ENCODE measurements around the gene THOC5. TPM values are rescaled to one million over a fixed set of nuclear protein-coding genes. Genes with fewer than 3 reads are reported as not detected.

Gene THOC5
- total RNA-seq, 1 experiment from 2014 or later: 74.6 TPM

DNA sequence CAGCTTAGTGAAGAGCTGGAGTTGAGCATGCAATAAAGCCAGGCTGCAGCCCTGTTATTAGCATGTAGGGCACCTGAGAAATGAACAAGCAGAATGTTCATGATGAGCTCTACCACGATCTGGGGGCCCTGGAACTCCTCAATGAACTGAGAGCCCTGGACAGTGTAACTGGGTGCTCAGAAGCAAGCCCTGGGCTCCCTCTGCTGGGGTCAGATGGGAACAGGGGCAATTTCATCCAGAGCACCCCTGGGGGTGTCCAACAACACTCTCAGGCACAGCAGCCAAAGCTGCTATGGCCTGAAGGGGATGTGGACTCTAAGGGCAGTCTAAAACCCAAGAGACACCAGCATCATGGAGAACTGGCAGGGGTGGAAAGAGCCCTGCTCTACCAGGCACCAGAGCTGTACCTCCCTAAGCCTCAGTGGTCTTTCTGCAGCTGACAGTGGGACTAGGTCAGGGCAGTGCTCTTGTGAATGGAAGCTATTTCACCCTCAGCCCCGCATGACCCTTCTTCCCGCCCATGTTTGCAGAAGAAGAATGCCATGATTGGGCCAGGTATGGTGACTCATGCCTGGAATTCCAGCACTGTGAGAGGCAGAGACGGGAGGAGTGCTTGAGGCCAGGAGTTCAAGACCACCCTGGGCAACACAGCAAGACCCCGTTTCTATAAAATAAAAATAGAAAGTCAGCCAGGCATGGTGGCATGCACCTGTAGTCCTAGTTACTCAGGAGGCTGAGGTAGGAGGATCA is 28.9 kb downstream of the THOC5 start:
- POLR2A ChIA-PET: no interaction called here
- TF ChIP-seq, protein P1, sequence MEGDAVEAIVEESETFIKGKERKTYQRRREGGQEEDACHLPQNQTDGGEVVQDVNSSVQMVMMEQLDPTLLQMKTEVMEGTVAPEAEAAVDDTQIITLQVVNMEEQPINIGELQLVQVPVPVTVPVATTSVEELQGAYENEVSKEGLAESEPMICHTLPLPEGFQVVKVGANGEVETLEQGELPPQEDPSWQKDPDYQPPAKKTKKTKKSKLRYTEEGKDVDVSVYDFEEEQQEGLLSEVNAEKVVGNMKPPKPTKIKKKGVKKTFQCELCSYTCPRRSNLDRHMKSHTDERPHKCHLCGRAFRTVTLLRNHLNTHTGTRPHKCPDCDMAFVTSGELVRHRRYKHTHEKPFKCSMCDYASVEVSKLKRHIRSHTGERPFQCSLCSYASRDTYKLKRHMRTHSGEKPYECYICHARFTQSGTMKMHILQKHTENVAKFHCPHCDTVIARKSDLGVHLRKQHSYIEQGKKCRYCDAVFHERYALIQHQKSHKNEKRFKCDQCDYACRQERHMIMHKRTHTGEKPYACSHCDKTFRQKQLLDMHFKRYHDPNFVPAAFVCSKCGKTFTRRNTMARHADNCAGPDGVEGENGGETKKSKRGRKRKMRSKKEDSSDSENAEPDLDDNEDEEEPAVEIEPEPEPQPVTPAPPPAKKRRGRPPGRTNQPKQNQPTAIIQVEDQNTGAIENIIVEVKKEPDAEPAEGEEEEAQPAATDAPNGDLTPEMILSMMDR (IDR thresholded peaks at IDR 0.05; ENCODE audit: insufficient read depth in 1 of 2, low read depth in 1 of 2, low read length in 1 of 2, severe bottlenecking in 1 of 2, unreplicated experiment in 1 of 2): peak; percentile 62 to 69
- no TSS peak for BruUV-seq (replicated peaks)
- Mint-ChIP-seq H3K27me3 (ENCODE audit: insufficient read depth, unreplicated experiment) (no peaks in the 10 kb centered on the region), H3K4me1 (ENCODE audit: low read depth, unreplicated experiment) (no peaks in the 10 kb centered on the region), H3K9me3 (ENCODE audit: unreplicated experiment) (no peaks in the 10 kb centered on the region), H3K27ac (ENCODE audit: unreplicated experiment) (peak overlapping the region; percentile 66), H3K4me3 (ENCODE audit: unreplicated experiment) (no peak overlapping the region), H3K36me3 (ENCODE audit: insufficient read depth, unreplicated experiment) (peaks cover 70% of the 10 kb centered on the region)
- Histone ChIP-seq H3K9me3 (no peaks in the 10 kb centered on the region), H3K4me3 (ENCODE audit: low read depth, low read length) (no peak overlapping the region), H3K27me3 (replicated peaks; ENCODE audit: control insufficient read depth, insufficient read depth, low read length) (no peaks in the 10 kb centered on the region), H3K36me3 (ENCODE audit: control insufficient read depth, insufficient read depth, low read length) (peaks cover 10% of the 10 kb centered on the region), H3K4me1 (no peaks in the 10 kb centered on the region; the same call in 1 of the 2 replicates)
- intact Hi-C loops (cut with micrococcal nuclease; ENCODE audit: unreplicated experiment): loop anchor here (1.0 to 10.0 kb wide), 3 partner anchors 54 to 220 kb away; partner anchors contain the start of gene GAS2L1
- CTCF ChIA-PET: interaction anchor here (0.6 to 2.4 kb wide), 7 partner anchors 29 to 136 kb away, joined by 3 to 9 read pairs (median 4); partner anchors contain the start of genes AP1B1 and THOC5
- peak; percentile 57 to 68 for DNase-seq

DNA sequence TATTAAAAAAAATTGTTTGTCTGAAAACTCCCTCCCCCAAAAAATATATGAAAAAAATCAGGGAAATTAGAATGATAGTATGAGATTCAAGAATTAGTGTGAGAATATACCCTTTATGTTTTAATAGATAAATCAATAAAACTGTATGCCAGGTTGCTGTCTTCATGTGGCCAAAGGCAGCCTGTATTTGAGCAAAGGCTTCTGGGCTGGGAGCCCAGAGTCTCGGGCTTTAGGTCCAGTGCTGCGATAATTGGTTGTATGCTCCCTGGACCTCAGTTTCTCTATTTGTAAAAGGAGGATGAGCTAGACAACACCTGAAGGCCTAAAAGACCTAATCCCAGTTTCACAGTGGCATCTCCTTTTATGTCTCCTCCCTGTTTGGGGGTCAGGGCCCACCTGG is 29.8 kb downstream of the THOC5 start:
- Histone ChIP-seq H3K9me3 (no peaks in the 10 kb centered on the region), H3K27me3 (replicated peaks; ENCODE audit: control insufficient read depth, insufficient read depth, low read length) (no peaks in the 10 kb centered on the region), H3K4me3 (ENCODE audit: low read depth, low read length) (no peak overlapping the region), H3K4me1 (no peaks in the 10 kb centered on the region; the same call in 1 of the 2 replicates), H3K36me3 (ENCODE audit: control insufficient read depth, insufficient read depth, low read length) (peaks cover 8% of the 10 kb centered on the region)
- TF ChIP-seq, protein P1 (IDR thresholded peaks at IDR 0.05; ENCODE audit: insufficient read depth in 1 of 2, low read depth in 1 of 2, low read length in 1 of 2, severe bottlenecking in 1 of 2, unreplicated experiment in 1 of 2): no peak
- Mint-ChIP-seq H3K9me3 (ENCODE audit: unreplicated experiment) (no peaks in the 10 kb centered on the region), H3K4me3 (ENCODE audit: unreplicated experiment) (no peak overlapping the region), H3K36me3 (ENCODE audit: insufficient read depth, unreplicated experiment) (peaks cover 74% of the 10 kb centered on the region), H3K27me3 (ENCODE audit: insufficient read depth, unreplicated experiment) (no peaks in the 10 kb centered on the region), H3K4me1 (ENCODE audit: low read depth, unreplicated experiment) (no peaks in the 10 kb centered on the region), H3K27ac (ENCODE audit: unreplicated experiment) (no peak overlapping the region)
- BruUV-seq (replicated peaks): no TSS peak
- no peak for DNase-seq
- ChIA-PET CTCF (interaction anchor here (0.6 to 2.4 kb wide), 5 partner anchors 53 to 135 kb away, joined by 4 to 9 read pairs (median 4); partner anchors contain the start of gene AP1B1), POLR2A (no interaction called here)
- intact Hi-C loops (cut with micrococcal nuclease; ENCODE audit: unreplicated experiment): loop anchor here (1.0 to 10.0 kb wide), 3 partner anchors 53 to 219 kb away; partner anchors contain the start of gene GAS2L1

GRCh38 chr22:29521526-29521925 is 32.0 kb downstream of the THOC5 start:
- DNase-seq: no peak
- ChIA-PET CTCF (no interaction called here), POLR2A (no interaction called here)
- Histone ChIP-seq H3K4me3 (ENCODE audit: low read depth, low read length) (no peak overlapping the region), H3K4me1 (no peaks in the 10 kb centered on the region; the same call in 1 of the 2 replicates), H3K9me3 (no peaks in the 10 kb centered on the region), H3K36me3 (ENCODE audit: control insufficient read depth, insufficient read depth, low read length) (peaks cover 5% of the 10 kb centered on the region), H3K27me3 (replicated peaks; ENCODE audit: control insufficient read depth, insufficient read depth, low read length) (no peaks in the 10 kb centered on the region)
- BruUV-seq (replicated peaks): no TSS peak
- intact Hi-C loops (cut with micrococcal nuclease; ENCODE audit: unreplicated experiment): loop anchor here (10.0 kb wide), 1 partner anchor 217 kb away; the partner anchor contains the start of gene GAS2L1
- Mint-ChIP-seq H3K27me3 (ENCODE audit: insufficient read depth, unreplicated experiment) (no peaks in the 10 kb centered on the region), H3K36me3 (ENCODE audit: insufficient read depth, unreplicated experiment) (peaks cover 78% of the 10 kb centered on the region), H3K9me3 (ENCODE audit: unreplicated experiment) (no peaks in the 10 kb centered on the region), H3K27ac (ENCODE audit: unreplicated experiment) (no peak overlapping the region), H3K4me1 (ENCODE audit: low read depth, unreplicated experiment) (no peaks in the 10 kb centered on the region), H3K4me3 (ENCODE audit: unreplicated experiment) (no peak overlapping the region)
- TF ChIP-seq, protein P1 (IDR thresholded peaks at IDR 0.05; ENCODE audit: insufficient read depth in 1 of 2, low read depth in 1 of 2, low read length in 1 of 2, severe bottlenecking in 1 of 2, unreplicated experiment in 1 of 2): no peak
